ENCODE data around the gene DUSP6. TPM values are rescaled to one million over a fixed set of nuclear protein-coding genes. Genes with fewer than 3 reads are reported as not detected.
A peak's percentile ranks its signal among the peaks of the same experiment; 100 is the strongest.

The DUSP6 gene
- total and polyA plus RNA-seq, 2 of the 13 experiments (the other 11 are each of a cell fraction or from before 2014, with no cell fraction given) = 40.9 to 161 TPM

- no peak overlapping the region for H3K4me2 ChIP-seq (ENCODE audit: low read depth, low read length)
- H3K27ac ChIP-seq (ENCODE audit: extremely low read length, insufficient read depth, low read length) = peak overlapping the region; percentile 89
- no peaks in the 10 kb centered on the region; a peak in 1 of 5 replicates for H3K36me3 ChIP-seq (replicated peaks in 1 of 2; ENCODE audit: control insufficient read depth in 1 of 2, insufficient read depth in 2 of 2, low read length in 2 of 2)
- no peak overlapping the region for H3K9ac ChIP-seq (ENCODE audit: insufficient read depth, low read depth, low read length)
- in situ Hi-C loops (cut with HindIII; ENCODE audit: extremely low pct_ligation_motif_present, low pct_unique_long_range_greater_than_20kb) = loop anchor here (25.0 kb wide), 1 partner anchor 281 kb away; no protein-coding TSS in a partner anchor
- POLR2A ChIA-PET = interaction anchor here (1.7 kb wide), 1 partner anchor 10 kb away, joined by 19 read pairs; the partner anchor contains the start of gene DUSP6
- H2AFZ ChIP-seq (ENCODE audit: low read length) = no peak overlapping the region
- intact Hi-C loops (cut with micrococcal nuclease; ENCODE audit: unreplicated experiment) = no loop called here
- H3K27me3 ChIP-seq (ENCODE audit: control insufficient read depth in 1 of 2, insufficient read depth in 2 of 2, low read length in 2 of 2) = no peaks in the 10 kb centered on the region
- peaks cover 54% of the 10 kb centered on the region for H3K4me1 ChIP-seq (ENCODE audit: insufficient read depth, low read length)
- ATAC-seq (no peak; the same call in 2 of the 3 replicates), FAIRE-seq (no peak), DNase-seq (ENCODE audit: low spot score) (no peak)
- no peak overlapping the region for H3K4me3 ChIP-seq (replicated peaks in 1 of 3; ENCODE audit: insufficient read depth in 1 of 3, low read depth in 2 of 3, low read length in 3 of 3)
- CTCF ChIA-PET (ENCODE audit: low intra/inter-chr PET ratio, low total read pairs) = no interaction called here
- no TSS peak for BruUV-seq (replicated peaks)
- H3K9me3 ChIP-seq (ENCODE audit: low read length) = no peaks in the 10 kb centered on the region
- 47% methylated on average over 3 of the region's 3 CpGs for WGBS (ENCODE audit: low lambda C conversion rate)
- peaks cover 7% of the 10 kb centered on the region for H3K79me2 ChIP-seq (ENCODE audit: insufficient read depth, low read length)
- H4K20me1 ChIP-seq (ENCODE audit: insufficient read depth, low read length) = peaks cover 10% of the 10 kb centered on the region
- TF ChIP-seq, protein P1, sequence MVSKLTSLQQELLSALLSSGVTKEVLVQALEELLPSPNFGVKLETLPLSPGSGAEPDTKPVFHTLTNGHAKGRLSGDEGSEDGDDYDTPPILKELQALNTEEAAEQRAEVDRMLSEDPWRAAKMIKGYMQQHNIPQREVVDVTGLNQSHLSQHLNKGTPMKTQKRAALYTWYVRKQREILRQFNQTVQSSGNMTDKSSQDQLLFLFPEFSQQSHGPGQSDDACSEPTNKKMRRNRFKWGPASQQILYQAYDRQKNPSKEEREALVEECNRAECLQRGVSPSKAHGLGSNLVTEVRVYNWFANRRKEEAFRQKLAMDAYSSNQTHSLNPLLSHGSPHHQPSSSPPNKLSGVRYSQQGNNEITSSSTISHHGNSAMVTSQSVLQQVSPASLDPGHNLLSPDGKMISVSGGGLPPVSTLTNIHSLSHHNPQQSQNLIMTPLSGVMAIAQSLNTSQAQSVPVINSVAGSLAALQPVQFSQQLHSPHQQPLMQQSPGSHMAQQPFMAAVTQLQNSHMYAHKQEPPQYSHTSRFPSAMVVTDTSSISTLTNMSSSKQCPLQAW (CRISPR knock-in tag; IDR thresholded peaks at IDR 0.05) = no peak
- TF ChIP-seq, protein P2, sequence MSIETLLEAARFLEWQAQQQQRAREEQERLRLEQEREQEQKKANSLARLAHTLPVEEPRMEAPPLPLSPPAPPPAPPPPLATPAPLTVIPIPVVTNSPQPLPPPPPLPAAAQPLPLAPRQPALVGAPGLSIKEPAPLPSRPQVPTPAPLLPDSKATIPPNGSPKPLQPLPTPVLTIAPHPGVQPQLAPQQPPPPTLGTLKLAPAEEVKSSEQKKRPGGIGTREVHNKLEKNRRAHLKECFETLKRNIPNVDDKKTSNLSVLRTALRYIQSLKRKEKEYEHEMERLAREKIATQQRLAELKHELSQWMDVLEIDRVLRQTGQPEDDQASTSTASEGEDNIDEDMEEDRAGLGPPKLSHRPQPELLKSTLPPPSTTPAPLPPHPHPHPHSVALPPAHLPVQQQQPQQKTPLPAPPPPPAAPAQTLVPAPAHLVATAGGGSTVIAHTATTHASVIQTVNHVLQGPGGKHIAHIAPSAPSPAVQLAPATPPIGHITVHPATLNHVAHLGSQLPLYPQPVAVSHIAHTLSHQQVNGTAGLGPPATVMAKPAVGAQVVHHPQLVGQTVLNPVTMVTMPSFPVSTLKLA (IDR thresholded peaks at IDR 0.05) = no peak
- TF ChIP-seq HOXA5 (CRISPR knock-in tag; IDR thresholded peaks at IDR 0.05) (no peak), SMAD9 (CRISPR knock-in tag; IDR thresholded peaks at IDR 0.05) (no peak), NR2F2 (IDR thresholded peaks at IDR 0.05; ENCODE audit: borderline replicate concordance, low read depth) (no peak), ZNF770 (CRISPR knock-in tag; IDR thresholded peaks at IDR 0.05) (peak; percentile 37; the same call in 1 of the 2 replicates), ZFP36L2 (CRISPR knock-in tag; IDR thresholded peaks at IDR 0.05) (no peak), ZNF547 (CRISPR knock-in tag; IDR thresholded peaks at IDR 0.05) (no peak), GPBP1L1 (CRISPR knock-in tag; IDR thresholded peaks at IDR 0.05) (no peak), ZNF331 (CRISPR knock-in tag; IDR thresholded peaks at IDR 0.05) (peak; percentile 21; the same call in 1 of the 2 replicates), ZNF749 (CRISPR knock-in tag; IDR thresholded peaks at IDR 0.05; ENCODE audit: borderline replicate concordance) (no peak), ZBTB20 (CRISPR knock-in tag; IDR thresholded peaks at IDR 0.05; ENCODE audit: borderline replicate concordance, low read depth) (no peak), ZNF253 (CRISPR knock-in tag; IDR thresholded peaks at IDR 0.05; ENCODE audit: borderline replicate concordance) (no peak), POGZ (CRISPR knock-in tag; IDR thresholded peaks at IDR 0.05) (peak; percentile 30; the same call in 1 of the 2 replicates)
- TF ChIP-seq, protein P3, sequence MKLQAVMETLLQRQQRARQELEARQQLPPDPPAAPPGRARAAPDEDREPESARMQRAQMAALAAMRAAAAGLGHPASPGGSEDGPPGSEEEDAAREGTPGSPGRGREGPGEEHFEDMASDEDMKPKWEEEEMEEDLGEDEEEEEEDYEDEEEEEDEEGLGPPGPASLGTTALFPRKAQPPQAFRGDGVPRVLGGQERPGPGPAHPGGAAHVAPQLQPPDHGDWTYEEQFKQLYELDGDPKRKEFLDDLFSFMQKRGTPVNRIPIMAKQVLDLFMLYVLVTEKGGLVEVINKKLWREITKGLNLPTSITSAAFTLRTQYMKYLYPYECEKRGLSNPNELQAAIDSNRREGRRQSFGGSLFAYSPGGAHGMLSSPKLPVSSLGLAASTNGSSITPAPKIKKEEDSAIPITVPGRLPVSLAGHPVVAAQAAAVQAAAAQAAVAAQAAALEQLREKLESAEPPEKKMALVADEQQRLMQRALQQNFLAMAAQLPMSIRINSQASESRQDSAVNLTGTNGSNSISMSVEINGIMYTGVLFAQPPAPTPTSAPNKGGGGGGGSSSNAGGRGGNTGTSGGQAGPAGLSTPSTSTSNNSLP (IDR thresholded peaks at IDR 0.05; ENCODE audit: low read depth, low read length) = no peak
Observed at GRCh38 chr12:89343127-89343526, 9.2 kb downstream of the DUSP6 start.
